Thyroid gland (tissue), 4 donors: ENCODE results near the gene SEMA5A. TPM values are rescaled to one million over a fixed set of nuclear protein-coding genes. Genes with fewer than 3 reads are reported as not detected.

Source experiments
- DNase-seq, 2 donors: peaks; one replicate each; pipeline ENCODE4 v3.0.0-alpha.2; 2019
- H3K27ac ChIP-seq, 3 donors: fragments of 200-600 bp; sonication (generic); 1 replicate in 2 of 3; 2 replicates in 1 of 3; pipeline ENCODE4 v1.5.1; 2016 to 2019; ENCODE audit warnings: mild to moderate bottlenecking in 1 of 3, moderate library complexity in 1 of 3
- H3K27me3 ChIP-seq: fragments of 200-600 bp; sonication (generic); one replicate; pipeline ENCODE4 v1.5.1; 2019
- H3K36me3 ChIP-seq, 2 donors: fragments of 200-600 bp; sonication (generic); one replicate each; pipeline ENCODE4 v1.5.1; 2016 to 2019
- H3K4me1 ChIP-seq, 2 donors: fragments of 200-600 bp; sonication (generic); one replicate each; pipeline ENCODE4 v1.5.1; 2017 to 2019
- H3K4me3 ChIP-seq, 3 donors: fragments of 200-600 bp; sonication (generic); replicated peaks in 1 of 3; 1 replicate in 2 of 3; 2 replicates in 1 of 3; pipeline ENCODE4 v1.5.1; 2016; ENCODE audit warnings: mild to moderate bottlenecking in 1 of 3
- H3K9me3 ChIP-seq: fragments of 200-600 bp; sonication (generic); one replicate; pipeline ENCODE4 v1.5.1; 2017
- CTCF ChIP-seq, 6 experiments: fragments of 200-600 bp in 3 of 6; fragments of 450-650 bp in 3 of 6; sonication (generic) in 3 of 6; IDR thresholded peaks; one replicate each; pipeline ENCODE4 v1.5.1; 2016 to 2019; ENCODE audit warnings: antibody characterized with exemption in 6 of 6, mild to moderate bottlenecking in 2 of 6, inconsistent platforms in 1 of 6, moderate library complexity in 1 of 6
- POLR2A ChIP-seq, 2 donors: fragments of 450-650 bp; IDR thresholded peaks; one replicate each; pipeline ENCODE4 v1.6.1; 2017; ENCODE audit warnings: antibody characterized with exemption in 2 of 2, mild to moderate bottlenecking in 2 of 2, moderate library complexity in 1 of 2
- WGBS, 2 donors: methylation state at CpG; one replicate each; pipeline ENCODE4 v1.1.5; 2017; 5-methylcytosine and 5-hydroxymethylcytosine counted together
- intact Hi-C: fragments of 100-400 bp; cut with DNase I; formaldehyde crosslinking; loops from one replicate; pipeline ENCODE4 v1.15.1; 2023
- total RNA-seq, 4 donors: library from RNA; depleted of rRNA; stranded (reverse); fragments of >200 nt; gene quantifications; one replicate each; pipeline ENCODE4 v1.2.3, GENCODE V29; 2016

The SEMA5A gene
- total RNA-seq, 4 donors from 2014 or later: 1.8 to 8.4 (median 3.8) TPM

GRCh38 chr5:9209846-9210492 lies 335.9 kb downstream of the SEMA5A start:
- no peaks in the 10 kb centered on the region for H3K36me3 ChIP-seq
- H3K27ac ChIP-seq: no peak overlapping the region
- 64 to 70% methylated on average over 3 of the region's 3 CpGs for WGBS, 2 donors
- intact Hi-C loops: loop anchor here (5.0 kb wide), 1 partner anchor 453 kb away; no protein-coding TSS in a partner anchor
- H3K4me1 ChIP-seq: no peaks in the 10 kb centered on the region
- TF ChIP-seq CTCF (IDR thresholded peaks at IDR 0.05) (no peak), POLR2A (IDR thresholded peaks at IDR 0.05) (no peak)
- H3K27me3 ChIP-seq: no peaks in the 10 kb centered on the region
- DNase-seq: no peak
- no peaks in the 10 kb centered on the region for H3K9me3 ChIP-seq
- no peak overlapping the region for H3K4me3 ChIP-seq

GRCh38 chr5:9207817-9208418 lies 338.0 kb downstream of the SEMA5A start:
- H3K9me3 ChIP-seq: no peaks in the 10 kb centered on the region
- H3K4me3 ChIP-seq: no peak overlapping the region
- H3K27me3 ChIP-seq: no peaks in the 10 kb centered on the region
- no peak overlapping the region for H3K27ac ChIP-seq
- no peaks in the 10 kb centered on the region for H3K36me3 ChIP-seq
- DNase-seq: no peak
- intact Hi-C loops: loop anchor here (5.0 kb wide), 1 partner anchor 451 kb away; no protein-coding TSS in a partner anchor
- TF ChIP-seq POLR2A (IDR thresholded peaks at IDR 0.05) (no peak), CTCF (IDR thresholded peaks at IDR 0.05) (peak in 4 of 6 experiments; percentile 19 to 79 (median 60))
- no peaks in the 10 kb centered on the region for H3K4me1 ChIP-seq
- WGBS, 2 donors: 51 to 56% methylated on average over 5 of the region's 5 CpGs

GRCh38 chr5:9202636-9203035 lies 343.2 kb downstream of the SEMA5A start:
- Histone ChIP-seq H3K27me3 (no peaks in the 10 kb centered on the region), H3K9me3 (no peaks in the 10 kb centered on the region), H3K36me3 (no peaks in the 10 kb centered on the region), H3K4me3 (no peak overlapping the region), H3K4me1 (no peaks in the 10 kb centered on the region), H3K27ac (no peak overlapping the region)
- WGBS, 2 donors: 85 to 90% methylated on average over 2 of the region's 2 CpGs
- intact Hi-C loops: no loop called here
- TF ChIP-seq CTCF (IDR thresholded peaks at IDR 0.05) (no peak), POLR2A (IDR thresholded peaks at IDR 0.05) (no peak)
- no peak for DNase-seq

- Histone ChIP-seq H3K36me3 (no peaks in the 10 kb centered on the region), H3K27me3 (no peaks in the 10 kb centered on the region), H3K9me3 (no peaks in the 10 kb centered on the region), H3K4me1 (no peaks in the 10 kb centered on the region), H3K4me3 (no peak overlapping the region), H3K27ac (no peak overlapping the region)
- TF ChIP-seq POLR2A (IDR thresholded peaks at IDR 0.05): no peak
- TF ChIP-seq CTCF (IDR thresholded peaks at IDR 0.05): no peak
- DNase-seq: no peak
- intact Hi-C loops: no loop called here
- 81 to 85% methylated on average over 6 of the region's 6 CpGs for WGBS, 2 donors
Observed at GRCh38 chr5:9201761-9202160, 344.1 kb downstream of the SEMA5A start.

- Histone ChIP-seq H3K27me3 (no peaks in the 10 kb centered on the region), H3K9me3 (no peaks in the 10 kb centered on the region), H3K36me3 (no peaks in the 10 kb centered on the region), H3K27ac (no peak overlapping the region), H3K4me3 (no peak overlapping the region), H3K4me1 (no peaks in the 10 kb centered on the region)
- intact Hi-C loops: no loop called here
- no peak for TF ChIP-seq CTCF (IDR thresholded peaks at IDR 0.05)
- no peak for TF ChIP-seq POLR2A (IDR thresholded peaks at IDR 0.05)
- whole genome bisulfite sequencing, 2 donors: 66 to 95% methylated on average over 2 of the region's 2 CpGs
- no peak for DNase-seq
Observed at GRCh38 chr5:9201011-9201410, 344.9 kb downstream of the SEMA5A start.
